Tongue (tissue), 2 donors: ENCODE data around the gene STK32A. TPM values are rescaled to one million over a fixed set of nuclear protein-coding genes. Genes with fewer than 3 reads are reported as not detected.
A peak's percentile ranks its signal among the peaks of the same experiment; 100 is the strongest.

Source experiments
- DNase-seq: peaks from one replicate; pipeline ENCODE4 v3.0.0-alpha.2; 2015
- total RNA-seq: library from RNA; depleted of rRNA; stranded (reverse); fragments of >200 nt; gene quantifications from one replicate; pipeline ENCODE4 v1.2.3, GENCODE V29; 2014

The STK32A gene
- total RNA-seq, 1 donor from 2014 or later, result 0.62 TPM

- DNase-seq, result no peak
Observed at GRCh38 chr5:147391781-147392180, 157.0 kb downstream of the STK32A start.

- DNase-seq, result no peak
Observed at GRCh38 chr5:147393874-147394672, 159.2 kb downstream of the STK32A start.

- DNase-seq, result no peak
Observed at GRCh38 chr5:147396070-147396823, 161.4 kb downstream of the STK32A start.

GRCh38 chr5:147397616-147398015, 162.8 kb downstream of the STK32A start:
- no peak for DNase-seq

- no peak for DNase-seq
Observed at GRCh38 chr5:147398860-147399259, 164.0 kb downstream of the STK32A start.

GRCh38 chr5:147400126-147400809, 165.4 kb downstream of the STK32A start:
- DNase-seq, result no peak

- DNase-seq, result no peak
Observed at GRCh38 chr5:147400881-147401280, 166.1 kb downstream of the STK32A start.

GRCh38 chr5:147403651-147404640, 169.1 kb downstream of the STK32A start:
- peak; percentile 40 for DNase-seq

GRCh38 chr5:147404706-147405105, 169.9 kb downstream of the STK32A start:
- no peak for DNase-seq

GRCh38 chr5:147406636-147407035, 171.8 kb downstream of the STK32A start:
- no peak for DNase-seq

GRCh38 chr5:147407094-147407681, 172.4 kb downstream of the STK32A start:
- no peak for DNase-seq

- DNase-seq, result no peak
Observed at GRCh38 chr5:147408980-147409379, 174.2 kb downstream of the STK32A start.

- peak; percentile 73 for DNase-seq
Observed at GRCh38 chr5:147410496-147411358, 175.9 kb downstream of the STK32A start.

GRCh38 chr5:147411359-147412319, 176.8 kb downstream of the STK32A start:
- DNase-seq, result no peak

GRCh38 chr5:147412561-147412960, 177.7 kb downstream of the STK32A start:
- no peak for DNase-seq

GRCh38 chr5:147413266-147413665, 178.4 kb downstream of the STK32A start:
- no peak for DNase-seq

GRCh38 chr5:147415651-147416050, 180.8 kb downstream of the STK32A start:
- no peak for DNase-seq

- peak; percentile 45 for DNase-seq
Observed at GRCh38 chr5:147417135-147417813, 182.4 kb downstream of the STK32A start.
